ENCODE data around the gene STS.

STS gene

DNA sequence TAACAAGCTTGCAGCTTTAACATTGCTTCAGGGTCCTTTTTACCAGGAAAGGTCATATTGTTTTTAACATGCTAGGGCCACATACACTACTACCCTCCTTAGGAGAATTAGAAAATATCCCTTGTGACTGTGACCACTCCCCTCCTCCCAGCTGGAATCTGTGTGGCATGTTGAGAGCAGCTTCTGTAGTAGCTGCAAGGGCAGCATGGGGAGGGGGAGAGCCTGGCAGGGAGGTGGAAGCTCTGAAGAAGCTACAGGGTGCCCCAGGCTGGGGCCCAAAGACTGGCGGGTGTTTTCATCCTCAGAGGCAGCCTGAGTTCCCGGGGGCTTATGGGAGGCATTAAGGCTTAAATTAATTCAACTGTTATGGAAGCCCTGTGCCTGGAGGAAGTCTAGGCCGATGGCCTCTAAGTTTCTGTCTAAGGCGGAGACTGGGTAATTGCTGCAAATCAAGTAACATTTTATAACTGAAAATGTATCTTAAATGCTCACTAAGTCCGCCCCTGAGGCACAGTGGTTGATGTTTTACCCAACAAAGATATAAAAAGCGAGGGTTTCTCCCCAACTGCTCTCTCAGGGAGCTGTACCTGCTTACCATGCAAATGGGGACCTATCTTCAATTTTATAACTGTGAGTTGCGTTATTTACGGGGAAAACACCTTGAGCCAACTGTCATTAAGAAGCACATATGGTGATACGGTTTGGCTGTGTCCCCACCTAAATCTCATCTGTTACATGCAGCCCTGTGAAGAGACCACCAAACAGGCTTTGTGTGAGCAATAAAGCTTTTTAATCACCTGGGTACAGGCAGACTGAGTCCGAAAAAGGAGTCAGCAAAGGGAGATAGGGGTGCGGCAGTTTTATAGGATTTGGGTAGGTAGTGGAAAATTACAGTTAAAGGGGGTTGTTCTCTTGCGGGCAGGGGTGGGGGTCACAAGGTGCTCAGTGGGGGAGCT lies 37.4 kb upstream of the STS start:
- TF ChIP-seq, protein P1, sequence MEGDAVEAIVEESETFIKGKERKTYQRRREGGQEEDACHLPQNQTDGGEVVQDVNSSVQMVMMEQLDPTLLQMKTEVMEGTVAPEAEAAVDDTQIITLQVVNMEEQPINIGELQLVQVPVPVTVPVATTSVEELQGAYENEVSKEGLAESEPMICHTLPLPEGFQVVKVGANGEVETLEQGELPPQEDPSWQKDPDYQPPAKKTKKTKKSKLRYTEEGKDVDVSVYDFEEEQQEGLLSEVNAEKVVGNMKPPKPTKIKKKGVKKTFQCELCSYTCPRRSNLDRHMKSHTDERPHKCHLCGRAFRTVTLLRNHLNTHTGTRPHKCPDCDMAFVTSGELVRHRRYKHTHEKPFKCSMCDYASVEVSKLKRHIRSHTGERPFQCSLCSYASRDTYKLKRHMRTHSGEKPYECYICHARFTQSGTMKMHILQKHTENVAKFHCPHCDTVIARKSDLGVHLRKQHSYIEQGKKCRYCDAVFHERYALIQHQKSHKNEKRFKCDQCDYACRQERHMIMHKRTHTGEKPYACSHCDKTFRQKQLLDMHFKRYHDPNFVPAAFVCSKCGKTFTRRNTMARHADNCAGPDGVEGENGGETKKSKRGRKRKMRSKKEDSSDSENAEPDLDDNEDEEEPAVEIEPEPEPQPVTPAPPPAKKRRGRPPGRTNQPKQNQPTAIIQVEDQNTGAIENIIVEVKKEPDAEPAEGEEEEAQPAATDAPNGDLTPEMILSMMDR (conservative IDR thresholded peaks at IDR 0.05; ENCODE audit: low read depth, low read length) = no peak
- no peak overlapping the region for H3K4me3 ChIP-seq (ENCODE audit: low read depth, low read length)
- no peak for DNase-seq (ENCODE audit: low read depth)

DNA sequence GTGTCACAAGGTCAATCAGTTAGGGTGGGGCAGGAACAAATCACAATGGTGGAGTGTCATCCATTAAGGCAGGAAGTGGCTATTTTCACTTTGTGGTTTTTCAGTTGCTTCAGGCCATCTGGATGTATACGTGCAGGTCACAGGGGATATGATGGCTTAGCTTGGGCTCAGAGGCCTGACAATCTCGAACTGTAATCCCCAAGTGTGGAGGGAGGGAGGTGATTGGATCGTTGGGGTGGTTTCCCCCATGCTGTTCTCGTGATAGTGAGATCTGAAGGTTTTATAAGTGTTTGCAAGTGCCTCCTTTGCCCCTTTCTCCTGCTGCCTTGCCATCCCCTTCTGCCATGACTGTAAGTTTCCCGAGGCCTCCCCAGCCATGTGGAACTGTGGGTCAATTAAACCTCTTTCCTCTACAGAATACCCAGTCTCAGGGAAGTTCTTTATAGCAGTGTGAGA lies 36.7 kb upstream of the STS start:
- TF ChIP-seq, protein P1 (conservative IDR thresholded peaks at IDR 0.05; ENCODE audit: low read depth, low read length) = no peak
- H3K4me3 ChIP-seq (ENCODE audit: low read depth, low read length) = no peak overlapping the region
- DNase-seq (ENCODE audit: low read depth) = no peak

DNA sequence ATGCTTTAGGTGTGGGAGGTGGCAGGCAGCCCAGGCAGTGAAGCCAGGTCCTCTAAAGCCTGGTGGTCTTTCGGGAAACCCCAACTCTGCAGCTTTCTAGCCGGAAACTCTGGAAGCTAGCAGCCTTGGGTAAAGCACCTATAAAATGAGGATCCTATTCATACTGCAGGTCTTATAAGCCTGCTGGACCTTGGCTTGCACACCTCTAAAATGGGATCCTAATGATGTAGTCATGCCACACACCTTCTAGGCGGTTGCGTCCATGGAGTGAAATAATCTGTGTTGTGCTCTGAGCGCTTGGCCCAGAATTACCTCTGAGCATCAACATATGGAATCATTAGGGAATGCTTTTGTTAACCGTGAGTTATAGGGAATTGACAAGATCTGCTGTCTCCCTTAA lies 36.0 kb upstream of the STS start:
- no peak overlapping the region for H3K4me3 ChIP-seq (ENCODE audit: low read depth, low read length)
- TF ChIP-seq, protein P1 (conservative IDR thresholded peaks at IDR 0.05; ENCODE audit: low read depth, low read length) = no peak
- no peak for DNase-seq (ENCODE audit: low read depth)

DNA sequence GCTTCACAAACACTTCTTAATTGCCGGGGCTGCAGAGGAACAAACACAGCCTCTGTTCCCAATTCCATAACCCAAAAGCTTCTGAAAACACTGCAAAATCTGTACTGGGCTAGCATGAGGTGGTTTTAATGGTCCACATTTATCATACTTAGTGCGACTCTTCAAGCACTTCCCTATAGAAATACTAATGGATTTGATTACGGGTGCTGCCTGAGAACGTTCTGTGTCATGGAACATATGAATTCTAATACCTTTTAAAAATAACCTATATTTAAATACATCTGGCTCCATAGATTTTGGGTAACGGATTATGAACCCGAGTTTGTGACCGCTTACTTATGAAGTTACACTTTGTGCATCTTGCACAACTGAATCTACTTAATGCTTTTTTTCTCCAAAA lies 35.4 kb upstream of the STS start:
- TF ChIP-seq, protein P1 (conservative IDR thresholded peaks at IDR 0.05; ENCODE audit: low read depth, low read length) = no peak
- no peak overlapping the region for H3K4me3 ChIP-seq (ENCODE audit: low read depth, low read length)
- no peak for DNase-seq (ENCODE audit: low read depth)

DNA sequence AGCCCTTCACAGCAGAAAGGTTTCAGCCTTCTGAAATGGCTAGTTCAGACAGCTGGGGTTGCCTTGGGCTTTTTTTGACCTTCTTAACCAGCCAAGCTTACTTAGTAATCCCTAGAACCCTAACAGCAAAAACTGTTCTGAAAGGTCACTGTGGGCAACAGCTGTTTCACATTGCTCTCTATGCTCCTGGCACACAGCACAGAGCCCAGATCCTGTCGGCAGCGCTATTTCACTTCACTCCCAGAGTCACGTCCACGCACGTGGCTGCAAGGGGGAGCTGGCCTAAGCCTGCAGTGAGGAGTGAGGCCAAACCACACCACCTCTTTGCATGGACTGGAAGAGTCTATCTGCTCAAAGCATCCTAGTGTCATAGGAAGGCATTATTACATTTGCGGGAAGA lies 32.0 kb upstream of the STS start:
- H3K4me3 ChIP-seq (ENCODE audit: low read depth, low read length) = no peak overlapping the region
- DNase-seq (ENCODE audit: low read depth) = peak; percentile 33
- TF ChIP-seq, protein P1 (conservative IDR thresholded peaks at IDR 0.05; ENCODE audit: low read depth, low read length) = no peak

DNA sequence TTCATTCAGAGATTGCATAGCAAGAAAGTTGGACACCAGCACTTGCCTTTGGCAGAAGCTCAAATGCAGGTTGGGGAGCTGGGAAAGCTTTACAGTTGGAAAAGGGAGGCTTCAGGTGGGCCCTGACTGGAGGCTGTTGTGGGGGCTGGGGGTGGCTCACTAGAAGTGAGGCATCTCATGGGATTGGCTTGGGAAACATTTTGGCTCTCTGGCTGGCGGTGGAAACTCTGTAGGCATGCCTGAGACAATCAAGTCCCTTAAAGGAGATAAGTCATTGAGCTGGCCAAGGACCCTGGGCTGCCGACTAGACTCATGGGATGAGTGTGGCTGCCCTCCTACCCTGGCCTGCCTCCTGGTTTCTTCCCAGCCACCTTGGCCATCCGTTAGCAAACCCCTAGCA lies 31.4 kb upstream of the STS start:
- DNase-seq (ENCODE audit: low read depth) = no peak
- no peak overlapping the region for H3K4me3 ChIP-seq (ENCODE audit: low read depth, low read length)
- TF ChIP-seq, protein P1 (conservative IDR thresholded peaks at IDR 0.05; ENCODE audit: low read depth, low read length) = no peak

DNA sequence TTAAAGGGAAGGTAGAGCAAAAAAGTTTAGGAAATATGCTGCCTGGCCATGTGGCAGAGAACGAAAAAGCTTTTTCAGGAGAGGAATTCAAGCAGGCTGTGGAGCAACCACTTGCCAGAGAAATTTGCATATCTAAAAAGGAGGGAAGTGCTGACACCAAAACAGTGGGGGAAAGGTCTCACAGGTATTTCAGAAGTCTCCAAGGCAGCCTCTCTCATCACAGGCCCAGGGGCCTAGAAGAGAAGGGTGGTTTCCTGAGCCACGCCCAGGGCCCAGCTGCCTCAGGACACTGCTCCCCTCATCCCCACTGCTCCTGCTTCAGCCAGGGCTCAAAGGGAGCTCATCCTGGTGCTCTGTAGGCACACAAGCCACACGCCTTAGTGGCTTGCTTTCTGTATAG lies 29.9 kb upstream of the STS start:
- no peak for DNase-seq (ENCODE audit: low read depth)
- TF ChIP-seq, protein P1 (conservative IDR thresholded peaks at IDR 0.05; ENCODE audit: low read depth, low read length) = no peak
- H3K4me3 ChIP-seq (ENCODE audit: low read depth, low read length) = no peak overlapping the region
